NCI-H510A treated with DMSO at 0.1 percent for 48 hours (cell line): Measurements from ENCODE around the gene SYT5.
"Not testable (repeated sequence)": the region's sequence is repeated elsewhere in the genome, so short reads cannot be mapped to it uniquely, and the experiment has no call there.

Source experiments
- DNase-seq: peaks from one replicate; lab custom pipeline; 2025; lab: John Stamatoyannopoulos, UW

The SYT5 gene

DNA sequence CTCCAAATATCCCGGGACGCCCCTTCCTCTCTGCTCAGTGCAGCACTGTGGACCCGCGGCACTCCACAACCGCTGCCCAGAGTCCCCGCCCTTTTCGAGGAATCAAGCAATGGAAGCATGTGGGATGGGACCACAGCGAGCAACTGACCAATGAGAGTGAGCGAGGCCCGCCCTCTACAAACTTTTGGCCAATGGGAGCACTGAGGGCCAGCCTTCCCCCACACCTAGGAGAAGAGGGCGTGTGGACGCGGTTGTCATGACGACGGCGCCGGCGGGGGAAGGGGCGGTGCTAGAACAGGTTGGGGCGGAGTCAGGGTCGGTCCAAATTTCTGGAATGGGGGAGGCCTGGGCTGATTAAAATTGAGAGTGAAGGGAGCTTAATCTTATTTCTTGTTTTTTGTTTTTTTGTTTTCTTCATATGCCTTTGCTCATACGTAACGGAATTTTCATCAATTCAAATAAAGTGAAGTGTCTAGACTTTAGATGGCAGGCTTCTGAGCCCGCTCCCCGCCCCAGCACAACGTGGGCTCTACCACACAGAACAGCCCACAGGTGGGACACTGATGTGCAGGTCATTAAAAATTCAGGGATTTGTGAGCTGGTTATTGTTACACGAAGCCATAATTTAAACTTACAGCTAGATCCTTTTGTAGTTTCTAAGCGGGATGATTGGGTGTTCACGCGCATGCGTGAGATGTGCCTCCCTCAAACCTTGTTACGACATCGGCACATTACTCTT is 13.4 kb downstream of the SYT5 start, which contains the start of gene DNAAF3:
DNAAF3 (minus strand) TSS at position 84 of the 739 bp plus-strand sequence. CDS start 200 bp downstream, outside the sequence.
- peak; percentile 94 for DNase-seq

DNA sequence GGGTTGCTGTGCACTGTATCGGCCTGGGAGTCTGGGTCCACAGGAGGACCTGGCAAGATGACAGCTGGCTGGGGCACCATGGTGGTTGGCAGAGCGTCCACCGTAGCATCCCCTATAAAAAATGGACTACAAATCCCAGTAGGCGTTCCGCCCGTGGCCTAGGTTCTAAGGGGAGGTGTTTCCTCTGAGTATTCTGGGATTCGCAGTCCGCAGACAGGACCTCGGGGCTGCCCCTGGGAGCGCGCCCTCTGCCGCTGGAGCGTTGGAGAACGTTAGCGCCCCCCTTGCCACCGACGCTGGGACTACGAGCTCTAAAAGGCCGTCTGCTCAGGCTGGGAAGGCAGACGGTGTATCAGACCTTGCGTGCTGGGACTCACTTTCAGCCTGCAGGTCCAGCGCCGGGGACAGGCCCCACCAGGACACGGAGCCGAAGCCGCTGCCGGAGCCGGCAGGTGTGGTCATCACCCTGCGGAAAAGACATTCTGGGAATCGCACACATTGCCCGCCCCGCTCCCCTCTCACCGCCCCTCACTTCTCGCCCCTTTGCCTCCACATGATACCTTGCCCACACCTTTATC is 14.0 kb downstream of the SYT5 start:
- peak; percentile 91 for DNase-seq

DNA sequence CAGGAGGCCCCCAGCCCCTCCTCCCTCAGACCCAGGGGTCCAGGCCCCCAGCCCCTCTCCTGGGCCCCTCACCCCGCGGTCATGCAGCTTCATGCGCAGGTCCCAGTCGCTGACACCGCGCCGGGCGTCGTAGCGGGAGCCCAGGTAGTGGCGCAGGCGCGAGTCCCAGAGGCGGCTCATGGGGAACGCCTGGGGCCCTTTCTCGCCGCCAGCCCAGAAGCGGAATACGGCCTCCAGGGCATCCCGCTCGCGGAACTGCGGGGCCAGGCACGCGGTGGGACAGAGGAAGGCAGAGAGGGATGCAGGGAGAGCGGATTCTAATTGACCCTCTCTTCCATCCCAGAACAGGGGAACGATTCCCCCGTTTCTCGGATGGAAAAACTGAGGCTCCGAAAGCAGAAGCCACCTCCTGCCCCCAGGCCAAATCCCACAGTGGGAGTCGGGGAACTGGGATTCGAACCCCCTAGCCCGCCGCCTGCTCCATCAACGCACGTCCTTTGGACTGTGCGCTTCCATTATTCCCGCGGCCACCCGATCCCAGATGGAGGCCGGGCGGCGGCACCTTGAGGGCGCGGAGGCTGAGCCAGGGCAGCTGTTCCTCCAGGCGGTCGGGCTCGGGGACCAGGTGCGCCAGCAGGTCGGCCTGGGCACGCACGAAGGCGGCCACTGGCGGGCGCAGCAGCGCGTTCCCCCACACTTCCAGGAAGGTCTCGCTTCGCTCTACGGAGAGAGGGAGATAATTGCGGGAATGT is 18.3 kb downstream of the SYT5 start:
- no peak for DNase-seq

DNA sequence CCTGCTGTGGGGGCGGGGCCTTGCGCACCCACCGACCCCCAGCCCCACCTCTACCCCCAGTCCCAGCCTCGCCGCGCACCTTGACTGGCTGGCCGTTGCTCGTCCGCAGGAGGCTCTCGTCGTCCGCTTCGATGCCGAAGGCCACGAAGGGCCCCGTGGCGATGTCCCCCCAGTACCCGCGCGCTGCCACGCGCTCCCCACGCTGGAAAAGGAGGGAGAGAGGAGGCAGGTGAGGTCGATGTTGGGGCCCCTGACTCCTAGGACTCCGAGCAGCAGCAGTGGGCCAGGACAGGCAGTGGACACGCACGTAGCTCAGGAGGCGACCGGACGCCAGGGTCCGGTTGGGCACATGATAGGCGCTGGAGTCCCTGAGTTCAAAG is 19.1 kb downstream of the SYT5 start:
- DNase-seq = no peak

DNA sequence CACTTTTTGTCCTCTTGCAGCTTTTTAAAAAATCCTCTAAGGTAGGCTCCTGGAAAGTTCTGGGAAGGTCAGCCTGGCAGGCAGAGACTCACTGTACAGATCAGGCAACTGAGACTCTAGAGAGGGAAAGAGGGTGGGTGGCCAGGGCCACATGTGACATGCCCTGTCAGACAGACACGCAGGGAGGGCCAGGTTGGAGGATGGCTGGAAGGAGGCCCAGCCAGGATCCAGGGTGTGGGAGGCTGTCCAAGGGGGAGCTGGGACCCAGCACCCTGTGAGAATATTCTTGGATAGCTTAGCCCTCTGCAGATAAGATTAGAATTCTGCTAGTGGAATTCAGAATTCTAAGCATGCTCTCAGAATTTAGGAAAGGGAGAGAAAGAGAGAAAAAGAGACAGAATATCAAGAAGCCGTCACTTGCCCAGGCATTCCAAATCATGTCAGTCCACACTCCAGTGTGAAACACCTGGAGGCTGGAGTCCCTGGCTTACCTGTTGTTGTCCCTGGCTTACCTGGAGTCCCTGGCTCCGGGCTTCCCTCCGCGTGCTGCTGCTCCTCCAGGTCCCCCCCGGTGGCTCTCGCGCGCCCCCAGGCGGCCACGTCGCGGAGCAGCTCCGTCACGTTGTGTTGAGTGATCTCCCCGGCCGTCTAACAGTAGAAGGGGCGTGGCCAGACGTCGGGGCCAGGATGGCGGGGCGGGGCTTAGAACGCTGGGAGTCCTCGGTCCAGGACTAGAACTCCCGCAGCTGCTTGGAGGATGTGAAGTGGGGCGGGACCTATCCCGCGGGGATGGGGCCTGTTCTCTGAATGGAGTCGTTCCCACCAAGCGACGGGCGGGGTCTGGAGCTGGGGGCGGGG is 19.7 kb downstream of the SYT5 start:
- peak; percentile 96 for DNase-seq

DNA sequence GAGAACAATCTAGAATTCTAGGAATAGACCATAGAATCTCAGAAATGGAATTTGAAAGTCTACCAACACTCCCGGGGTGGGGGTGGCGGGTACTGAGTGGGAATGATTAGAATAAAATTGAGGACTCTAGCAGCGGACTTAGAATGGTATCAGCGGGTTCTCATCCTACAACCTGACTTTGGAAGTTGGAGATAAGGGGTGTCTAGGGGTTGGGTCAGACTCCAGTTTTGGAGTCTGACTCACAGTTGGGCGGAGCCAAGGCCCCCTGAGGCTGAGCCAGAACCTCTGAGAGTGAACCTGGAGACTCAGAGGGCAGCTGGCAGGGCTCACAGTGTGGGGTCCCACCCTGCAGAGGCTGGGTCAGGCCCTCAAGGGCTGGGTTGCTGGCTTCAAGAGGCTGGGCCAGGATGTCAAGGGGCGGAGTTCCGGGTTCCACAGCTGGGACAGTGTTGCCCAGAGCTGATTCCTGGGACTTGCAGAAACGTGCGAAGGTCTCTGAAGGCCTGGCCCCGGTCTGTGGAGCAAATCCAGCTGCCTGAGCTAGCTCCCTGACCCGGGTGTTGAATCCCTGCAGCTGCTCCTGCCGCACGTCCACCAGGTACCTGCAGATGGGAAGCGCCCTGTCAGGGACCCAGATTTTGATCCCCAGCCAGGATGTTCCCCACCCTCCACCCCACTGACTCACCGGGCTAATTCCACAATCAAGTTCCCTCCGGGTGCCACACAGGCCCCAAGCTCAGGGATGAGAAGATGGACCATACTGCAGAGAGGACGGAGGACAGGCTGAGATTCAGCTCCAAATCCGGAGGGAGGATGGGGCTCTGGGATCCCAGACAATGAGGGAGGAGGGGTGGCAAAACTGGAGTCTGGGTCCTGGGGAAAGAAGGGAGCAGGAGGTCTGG is 21.0 kb downstream of the SYT5 start:
- DNase-seq = no peak

DNA sequence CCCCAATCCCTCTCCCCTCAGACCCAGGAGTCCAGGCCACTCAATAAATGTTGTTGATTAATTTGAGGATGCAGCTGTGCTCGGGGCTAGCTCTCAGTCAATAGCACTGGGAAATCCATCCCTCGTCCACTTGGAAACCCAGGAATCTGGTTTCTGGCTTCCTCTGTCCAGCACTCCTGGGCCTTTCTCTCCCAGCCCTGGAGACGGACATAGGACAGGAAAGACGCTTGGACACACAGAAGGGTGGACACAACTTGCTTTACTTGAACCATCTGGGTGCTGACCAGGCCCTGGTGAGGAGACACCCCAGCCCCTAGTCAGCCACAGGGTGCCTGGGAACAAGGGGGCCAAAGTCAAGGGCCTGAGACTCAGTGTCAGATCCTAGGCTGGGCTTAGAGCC is 21.7 kb downstream of the SYT5 start:
- DNase-seq = no peak

DNA sequence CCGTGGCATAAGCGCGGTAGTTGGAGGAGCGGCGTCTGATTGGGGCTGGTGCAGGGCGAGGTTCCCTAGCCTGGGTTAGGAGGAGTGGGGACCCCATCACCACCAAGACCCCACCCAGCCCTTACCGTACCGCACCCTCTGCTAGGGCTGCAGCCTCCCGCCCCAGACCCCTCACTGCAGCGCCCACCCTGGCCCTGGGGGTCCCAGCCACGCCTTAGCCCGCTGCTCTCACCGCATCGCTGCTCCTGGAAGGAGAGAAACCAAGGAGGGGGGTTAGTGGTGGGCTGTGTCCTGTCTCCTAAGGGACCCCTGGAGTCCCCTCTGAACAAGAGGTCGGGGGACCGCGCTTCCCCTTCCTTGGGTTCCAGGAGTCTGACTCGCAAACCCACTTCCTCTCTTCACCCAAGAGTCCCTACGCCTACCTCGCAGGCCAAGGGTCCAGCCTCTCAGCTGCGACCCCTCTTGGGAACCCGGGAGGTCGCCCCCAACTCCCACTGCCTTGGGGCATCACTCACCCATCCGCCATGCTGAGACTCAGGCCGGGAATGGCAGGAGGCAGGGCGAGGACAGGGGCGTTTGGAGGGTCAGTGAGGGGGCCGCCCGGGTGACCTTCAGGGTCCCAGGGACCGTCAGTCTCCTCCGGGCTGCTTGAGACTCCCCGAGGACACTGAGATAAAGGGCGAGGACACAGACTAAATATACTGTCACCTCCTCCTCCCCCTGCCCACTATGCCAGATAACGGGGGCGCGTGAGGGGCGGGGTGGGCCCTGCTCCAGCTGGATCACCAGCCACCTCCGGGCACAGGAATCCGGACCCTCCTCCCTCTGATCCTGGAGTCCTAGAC is 22.8 kb downstream of the SYT5 start, which contains the start of gene TNNI3:
TNNI3 (minus strand) TSS at position 669 of the 845 bp plus-strand sequence; CDS start at position 526, 143 bp downstream.
- DNase-seq = no peak

DNA sequence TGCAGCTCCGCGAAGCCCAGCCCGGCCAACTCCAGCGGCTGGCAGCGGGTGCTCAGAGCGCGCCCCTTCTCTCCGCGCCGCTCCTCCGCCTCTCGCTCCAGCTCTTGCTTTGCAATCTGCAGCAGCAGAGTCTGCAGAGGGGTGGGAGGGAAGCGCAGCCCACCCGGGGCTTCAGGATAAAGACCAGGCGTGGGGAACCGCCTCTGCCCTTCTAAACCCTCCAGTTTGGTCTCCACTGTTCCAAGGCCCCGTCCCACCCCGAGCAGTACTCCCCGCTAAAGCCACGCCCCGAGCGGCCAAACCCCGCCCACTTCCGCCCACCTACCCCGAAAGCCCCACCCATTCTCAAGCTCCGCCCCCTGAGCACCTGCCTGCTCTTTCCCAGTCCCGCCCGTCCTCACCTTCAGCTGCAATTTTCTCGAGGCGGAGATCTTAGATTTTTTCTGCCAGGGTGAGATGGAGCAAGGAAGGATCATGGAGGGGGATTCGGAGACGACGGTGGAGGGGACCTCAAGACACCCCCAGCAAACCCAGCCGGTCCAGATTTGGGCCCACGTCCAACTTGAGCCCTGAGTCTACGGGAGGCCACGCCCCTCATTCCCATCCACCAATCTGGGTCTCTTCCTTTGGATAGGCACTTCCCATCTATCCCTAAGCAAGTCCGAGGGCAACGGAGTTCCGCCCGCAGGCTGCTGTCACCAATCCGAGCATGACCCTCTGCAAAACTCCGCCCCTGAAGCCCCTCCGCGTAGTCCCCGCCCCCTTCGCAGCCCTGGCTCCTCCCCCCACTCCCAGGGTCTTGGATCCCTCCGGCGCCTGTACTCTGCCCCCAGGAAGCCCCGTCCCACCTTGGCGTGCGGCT is 23.7 kb downstream of the SYT5 start:
- no peak for DNase-seq

DNA sequence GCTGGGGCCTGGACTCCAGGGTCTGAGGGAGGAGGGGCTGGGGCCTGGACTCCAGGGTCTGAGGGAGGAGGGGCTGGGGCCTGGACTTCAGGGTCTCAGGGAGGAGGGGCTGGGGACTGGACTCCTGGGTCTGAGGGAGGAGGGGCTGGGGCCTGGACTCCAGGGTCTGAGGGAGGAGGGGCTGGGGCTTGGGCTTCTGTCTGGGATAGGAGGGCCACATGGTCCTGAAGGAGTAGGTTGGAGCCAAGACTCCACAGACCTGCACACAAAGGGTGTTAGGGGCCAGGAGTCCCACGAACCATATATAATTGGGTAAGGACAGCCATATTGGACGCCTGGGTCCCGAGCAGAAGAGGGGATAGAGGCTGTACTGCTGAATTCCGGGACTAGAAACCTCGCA is 24.3 kb downstream of the SYT5 start:
- not testable (repeated sequence) for DNase-seq

DNA sequence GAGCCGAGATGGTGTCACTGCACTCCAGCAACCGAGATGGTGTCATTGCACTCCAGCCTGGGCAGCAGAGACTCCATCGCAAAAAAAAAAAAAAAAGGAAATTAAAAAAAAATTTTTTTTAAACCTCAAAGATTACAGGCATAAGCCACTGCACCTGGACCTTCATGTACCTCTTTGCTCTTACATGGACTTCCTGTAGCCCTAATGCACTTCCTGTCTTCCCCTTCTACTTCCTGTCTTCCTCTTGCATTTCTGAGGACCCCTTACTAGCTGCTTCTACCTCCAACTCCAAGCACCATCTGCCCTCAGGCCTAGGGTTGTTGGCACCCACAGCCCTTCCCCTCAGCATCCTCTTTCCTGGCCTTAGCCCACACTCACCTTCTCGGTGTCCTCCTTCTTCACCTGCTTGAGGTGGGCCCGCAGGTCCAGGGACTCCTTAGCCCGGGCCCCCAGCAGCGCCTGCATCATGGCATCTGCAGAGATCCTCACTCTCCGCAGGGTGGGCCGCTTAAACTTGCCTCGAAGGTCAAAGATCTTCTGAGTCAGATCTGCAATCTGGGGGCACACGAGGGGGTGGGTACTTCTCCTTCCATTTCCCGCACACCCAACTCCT is 26.3 kb downstream of the SYT5 start:
- DNase-seq = no peak

DNA sequence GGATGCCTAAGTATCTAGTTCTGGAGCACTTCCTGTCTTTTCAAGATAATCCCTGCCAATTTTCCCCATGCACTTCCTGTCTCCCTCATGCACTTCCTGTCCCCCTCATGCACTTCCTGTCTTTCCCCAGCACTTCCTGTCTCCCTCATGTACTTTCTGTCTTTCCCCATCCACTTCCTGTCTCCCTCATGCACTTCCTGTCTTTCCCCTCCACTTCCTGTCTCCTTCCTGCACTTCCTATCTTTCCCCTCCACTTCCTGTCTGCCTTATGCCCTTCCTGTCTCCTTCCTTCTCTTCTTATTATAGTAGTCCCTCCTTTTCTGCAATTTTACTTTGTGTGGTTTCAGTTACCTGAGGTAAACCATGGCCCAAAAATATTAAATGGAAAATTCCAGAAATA is 28.1 kb downstream of the SYT5 start:
- DNase-seq = no peak

DNA sequence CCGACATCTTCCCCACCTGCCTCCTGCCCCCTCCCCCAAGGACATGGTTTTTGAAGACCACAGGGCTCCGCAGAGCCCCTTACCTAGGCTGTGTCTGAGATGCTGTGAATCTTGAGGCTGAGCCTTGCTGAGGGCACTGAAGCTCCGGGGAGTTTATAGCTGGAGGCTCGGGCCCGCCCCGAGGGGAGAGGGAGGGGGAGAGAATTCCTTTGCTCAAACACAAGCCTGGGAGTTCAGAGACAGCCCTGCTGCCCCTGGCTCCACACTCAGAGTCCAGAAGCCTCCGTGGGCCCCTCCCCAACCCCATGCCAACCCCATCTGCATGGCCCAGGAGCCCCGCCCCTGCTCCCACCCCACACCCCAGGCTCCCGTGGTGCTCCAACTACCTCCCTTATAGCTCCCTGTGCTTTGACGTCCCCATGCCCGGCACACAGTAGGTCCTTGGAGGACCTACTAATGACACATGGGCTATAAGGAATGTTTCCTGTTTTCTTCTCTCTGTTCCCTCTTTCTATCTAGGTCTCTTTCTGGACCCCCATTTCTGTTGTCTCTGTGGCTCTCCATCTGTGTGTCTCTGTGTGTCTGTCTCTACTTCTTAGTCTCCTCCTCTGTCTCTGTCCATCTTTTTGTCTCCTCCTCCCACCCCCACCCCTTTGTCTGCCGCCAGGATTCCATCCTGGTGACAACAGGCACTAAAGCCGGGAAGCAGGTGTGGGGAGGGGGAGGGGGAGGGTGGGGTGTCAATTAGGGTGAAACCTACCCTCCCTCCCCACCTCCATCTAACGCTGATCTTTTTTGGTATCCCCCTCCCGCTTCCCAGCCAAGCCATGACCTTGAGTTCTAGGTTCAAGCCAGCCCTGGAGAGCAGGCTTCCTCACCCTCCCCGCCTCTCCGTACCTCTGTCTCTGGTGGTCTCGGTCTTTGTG is 30.7 kb downstream of the SYT5 start, which contains the start of gene TNNT1:
TNNT1 (minus strand) TSS at position 129 of the 926 bp plus-strand sequence. CDS start 2,049 bp downstream, outside the sequence.
- DNase-seq = no peak

DNA sequence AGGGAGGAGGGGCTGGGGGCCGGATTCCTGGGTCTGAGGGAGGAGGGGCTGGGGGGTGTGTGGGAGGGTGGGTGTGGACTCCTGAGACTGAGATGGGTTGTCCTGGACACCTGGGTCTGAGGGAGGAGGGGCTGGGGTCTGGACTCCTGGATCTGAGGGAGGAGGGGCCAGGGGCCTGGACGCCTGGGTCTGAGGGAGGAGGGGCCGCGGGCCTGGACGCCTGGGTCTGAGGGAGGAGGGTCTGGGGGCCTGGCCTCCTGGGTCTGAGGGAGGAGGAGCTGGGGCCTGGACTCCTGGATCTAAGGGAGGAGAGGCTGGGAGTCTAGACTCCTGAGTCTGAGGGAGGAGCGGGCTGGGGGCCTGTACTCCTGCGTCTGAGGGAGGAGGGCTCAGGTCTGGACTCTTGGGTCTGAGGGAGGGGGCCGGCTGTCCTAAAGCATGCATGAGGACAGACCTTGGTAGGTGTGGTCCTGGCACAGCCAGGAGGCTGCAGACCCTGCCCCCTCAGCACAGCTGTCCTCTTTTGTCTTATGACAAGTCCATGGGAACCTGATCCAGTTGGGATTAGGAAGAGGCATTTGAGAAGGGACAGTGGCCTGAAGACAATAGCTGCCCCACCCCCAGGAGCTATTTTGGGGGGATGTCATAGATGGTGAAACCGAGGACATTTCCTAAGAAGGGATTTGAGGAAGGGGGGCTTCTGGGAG is 32.4 kb downstream of the SYT5 start:
- DNase-seq = peak; percentile 23

DNA sequence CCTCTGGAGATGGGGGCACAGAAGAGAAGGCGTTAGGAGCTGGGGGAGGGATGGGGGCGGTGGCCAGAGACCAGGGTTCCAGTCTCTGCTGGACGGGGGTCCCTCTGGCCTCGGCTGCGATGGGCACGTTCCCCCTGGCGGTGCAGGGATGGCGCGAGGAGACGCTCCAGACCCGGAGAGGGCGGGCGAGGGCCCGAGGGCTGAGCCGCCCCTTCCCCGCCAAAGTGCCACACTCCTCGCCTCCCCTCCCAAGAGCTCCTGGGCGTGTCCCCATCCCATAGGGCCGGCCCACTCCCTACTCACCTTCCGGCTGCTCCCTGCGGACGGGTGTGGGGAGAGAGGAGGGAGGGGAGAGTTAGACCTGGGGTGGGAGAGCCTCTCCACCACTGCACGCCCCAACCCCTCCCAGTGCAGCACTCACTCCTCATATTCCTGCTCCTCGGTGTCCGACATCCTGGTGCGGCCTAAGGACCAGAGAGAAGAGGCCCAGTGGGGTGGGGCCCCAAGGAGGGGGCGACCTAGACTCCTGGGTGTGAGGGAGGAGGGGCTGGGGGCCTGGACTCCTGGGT is 33.3 kb downstream of the SYT5 start:
- peak; percentile 85 for DNase-seq

DNA sequence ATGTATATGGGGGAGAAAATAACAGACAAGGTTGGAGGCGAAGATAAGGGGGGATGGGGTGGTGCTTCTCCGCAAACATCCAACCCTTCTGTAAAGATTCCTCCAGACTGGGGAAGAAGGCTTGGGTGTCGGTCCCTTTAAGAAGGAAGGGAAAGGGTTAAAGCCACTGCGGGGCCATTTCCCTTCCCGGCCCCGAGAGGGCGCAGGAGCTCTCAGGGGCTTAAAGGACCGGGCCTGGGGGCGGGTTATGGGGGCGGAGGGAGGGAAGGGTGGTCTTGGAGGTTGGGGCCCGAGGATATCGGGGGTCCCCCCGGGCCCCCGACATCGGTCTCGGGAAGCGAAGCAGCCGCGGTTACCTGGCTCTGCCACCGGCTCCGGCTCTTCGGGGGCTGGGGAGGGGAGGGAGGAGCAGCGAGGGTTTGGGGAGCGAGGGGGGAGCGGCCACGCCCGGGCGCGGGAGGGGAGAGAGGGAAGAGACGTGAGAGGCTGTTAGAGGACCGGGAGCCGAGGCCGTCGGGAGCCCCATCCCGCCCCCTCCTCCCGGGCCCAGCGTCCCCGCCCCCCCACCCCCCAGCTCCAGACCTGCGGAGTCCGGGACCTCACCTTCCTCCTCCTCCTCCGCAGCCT is 33.9 kb downstream of the SYT5 start:
- peak; percentile 50 for DNase-seq
